ENCODE results near the gene B3GNT5. TPM values are rescaled to one million over a fixed set of nuclear protein-coding genes. Genes with fewer than 3 reads are reported as not detected.

B3GNT5 gene
- total RNA-seq, 2 donors from 2014 or later: 10.5 to 18.0 TPM

GRCh38 chr3:183318877-183319276 is 65.8 kb downstream of the B3GNT5 start:
- no peak for DNase-seq
- Mint-ChIP-seq H3K4me3 (no peak overlapping the region), H3K4me1 (peaks cover 8% of the 10 kb centered on the region), H3K9me3 (no peaks in the 10 kb centered on the region), H3K36me3 (ENCODE audit: low read depth) (peaks cover 64% of the 10 kb centered on the region), H3K27ac (no peak overlapping the region), H3K27me3 (ENCODE audit: insufficient read depth) (no peaks in the 10 kb centered on the region)
- Histone ChIP-seq H3K9me3 (ENCODE audit: control insufficient read depth, low read length) (no peaks in the 10 kb centered on the region), H3K27ac (ENCODE audit: low read depth, low read length) (no peak overlapping the region), H3K4me3 (ENCODE audit: low read length) (no peak overlapping the region), H3K36me3 (ENCODE audit: control insufficient read depth, insufficient read depth, low read length) (peaks cover 90% of the 10 kb centered on the region), H3K4me1 (ENCODE audit: control insufficient read depth, insufficient read depth, low read length) (peaks cover 9% of the 10 kb centered on the region), H3K27me3 (ENCODE audit: control insufficient read depth, insufficient read depth, low read length, poor library complexity, severe bottlenecking) (no peaks in the 10 kb centered on the region), H3K9ac (ENCODE audit: extremely low read depth, low read length, poor library complexity, severe bottlenecking) (no peak overlapping the region)
- WGBS, 2 experiments (ENCODE audit: insufficient coverage in 1 of 2, insufficient read length in 1 of 2): 82 to 91% methylated on average over 3 to 5 of the region's 5 CpGs
- TF ChIP-seq CTCF (conservative IDR thresholded peaks at IDR 0.05): no peak

- Histone ChIP-seq H3K27ac (ENCODE audit: low read depth, low read length) (no peak overlapping the region), H3K9ac (ENCODE audit: extremely low read depth, low read length, poor library complexity, severe bottlenecking) (no peak overlapping the region), H3K27me3 (ENCODE audit: control insufficient read depth, insufficient read depth, low read length, poor library complexity, severe bottlenecking) (no peaks in the 10 kb centered on the region), H3K9me3 (ENCODE audit: control insufficient read depth, low read length) (no peaks in the 10 kb centered on the region), H3K36me3 (ENCODE audit: control insufficient read depth, insufficient read depth, low read length) (peaks cover 90% of the 10 kb centered on the region), H3K4me1 (ENCODE audit: control insufficient read depth, insufficient read depth, low read length) (peaks cover 9% of the 10 kb centered on the region), H3K4me3 (ENCODE audit: low read length) (no peak overlapping the region)
- no peaks in the 10 kb centered on the region for H3K27me3 Mint-ChIP-seq (ENCODE audit: insufficient read depth)
- H3K4me3 Mint-ChIP-seq: no peak overlapping the region
- TF ChIP-seq CTCF (conservative IDR thresholded peaks at IDR 0.05): no peak
- no peak for DNase-seq
- no peaks in the 10 kb centered on the region for H3K9me3 Mint-ChIP-seq
- no peak overlapping the region for H3K27ac Mint-ChIP-seq
- peaks cover 65% of the 10 kb centered on the region for H3K36me3 Mint-ChIP-seq (ENCODE audit: low read depth)
- peaks cover 3% of the 10 kb centered on the region for H3K4me1 Mint-ChIP-seq
These were observed 66.3 kb downstream of the B3GNT5 start for GRCh38 chr3:183319371-183319770.

Other genes with a start within 250 kb of the B3GNT5 start
- 10 to 100 TPM; 34.7 to 34.8 TPM for gene MCCC1, start 153.8 kb upstream of the B3GNT5 start, total RNA-seq
- gene LAMP3, start 90.5 kb upstream of the B3GNT5 start, total RNA-seq: 1 to 10 TPM in 1 of 2 donors, under 1 TPM in 1; 0.55 to 1.1 TPM
- gene MCF2L2, start 175.4 kb downstream of the B3GNT5 start, total RNA-seq: 10 to 100 TPM; 72.6 to 86.5 TPM

Data from endodermal cell (in vitro differentiated cells).